IPS DF 4.7 (cell line): ENCODE data around the gene LRRC3C.
"Not testable (repeated sequence)": the region's sequence is repeated elsewhere in the genome, so short reads cannot be mapped to it uniquely, and the experiment has no call there.

Source experiments
- DNase-seq: peaks from one replicate; pipeline ENCODE4 v3.0.0-alpha.2; 2013; ENCODE audit warnings: low spot score; ENCODE audit errors: extremely low read depth

LRRC3C gene

DNA sequence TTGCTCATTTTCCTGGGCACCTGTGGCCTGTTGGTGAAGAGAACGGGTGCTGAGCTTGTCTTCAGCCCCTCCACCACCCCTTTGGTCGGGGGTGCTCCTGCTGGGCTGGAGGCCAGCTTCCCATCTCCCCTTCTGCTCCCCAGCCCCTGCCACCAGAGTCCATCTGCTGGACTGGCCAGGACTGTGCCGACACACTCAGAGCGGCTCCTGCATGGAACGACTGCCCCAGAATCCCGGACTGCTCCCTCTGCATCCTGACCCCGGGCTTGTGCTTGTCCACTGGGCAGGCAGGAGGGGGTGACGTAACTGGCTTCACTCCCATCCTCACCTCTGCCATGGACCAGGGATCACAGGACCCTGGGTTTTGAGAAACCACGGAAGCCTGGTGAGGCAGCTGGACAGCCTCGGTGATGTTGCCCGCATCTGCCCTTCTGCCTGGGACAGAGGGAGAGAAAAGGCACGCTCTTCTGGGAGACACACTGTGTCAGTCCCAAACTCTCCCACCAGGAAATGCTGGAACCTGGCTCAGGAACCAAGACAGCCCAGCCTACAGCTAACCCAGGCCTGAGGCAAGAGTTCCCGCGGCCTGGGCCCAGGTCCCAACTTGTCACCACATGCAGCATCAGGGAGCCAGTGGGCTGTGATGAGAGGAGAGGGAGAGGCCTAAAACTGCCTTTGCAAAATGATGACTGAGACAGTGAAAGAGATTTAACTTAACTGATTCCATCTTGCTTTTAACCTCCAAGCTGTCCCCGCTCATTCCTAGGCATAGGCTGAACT is 19.2 kb downstream of the LRRC3C start:
- DNase-seq, result no peak

- not testable (repeated sequence) for DNase-seq
These were observed 20.9 kb downstream of the LRRC3C start for GRCh38 chr17:39948489-39948828.

- no peak for DNase-seq
These were observed 21.5 kb downstream of the LRRC3C start for GRCh38 chr17:39949028-39949427.

- DNase-seq, result no peak
These were observed 23.4 kb downstream of the LRRC3C start for GRCh38 chr17:39950871-39951348.

DNA sequence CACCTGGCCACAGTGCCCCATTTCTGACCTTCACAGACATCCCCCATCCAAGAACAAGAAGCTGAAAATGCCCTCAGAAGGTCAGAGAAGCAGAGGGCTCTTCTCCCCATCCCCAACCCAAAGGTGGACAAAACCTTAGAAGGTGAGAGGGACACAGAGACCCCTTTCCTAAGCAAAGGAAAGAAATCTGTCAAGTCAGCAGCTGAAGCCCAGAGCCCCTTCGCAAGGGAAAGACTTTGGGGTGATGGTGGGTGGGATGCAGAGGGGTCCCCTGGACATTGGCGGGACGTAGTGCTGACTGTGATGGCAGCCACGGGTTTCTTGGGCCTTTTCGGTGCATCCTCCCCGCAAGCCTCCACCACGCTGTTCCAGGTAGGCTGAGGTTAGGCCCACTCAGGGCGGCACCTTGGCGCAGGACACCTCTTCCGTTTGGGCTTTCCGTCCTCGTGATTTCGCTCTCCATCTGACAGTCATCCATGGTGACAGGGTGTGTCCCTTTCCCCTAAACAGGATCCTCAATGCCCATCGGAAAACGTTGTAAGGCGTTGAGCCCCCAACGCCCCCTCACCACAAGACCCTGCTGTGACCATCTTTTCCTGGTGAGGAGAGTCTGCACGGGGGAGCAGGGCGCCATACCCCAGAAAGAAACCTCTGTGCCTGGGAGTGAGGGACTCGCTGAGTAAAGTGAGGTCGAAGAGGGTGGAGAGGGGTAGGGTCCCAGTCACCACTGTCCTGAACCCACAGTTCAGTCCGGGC is 24.6 kb downstream of the LRRC3C start:
- no peak for DNase-seq

DNA sequence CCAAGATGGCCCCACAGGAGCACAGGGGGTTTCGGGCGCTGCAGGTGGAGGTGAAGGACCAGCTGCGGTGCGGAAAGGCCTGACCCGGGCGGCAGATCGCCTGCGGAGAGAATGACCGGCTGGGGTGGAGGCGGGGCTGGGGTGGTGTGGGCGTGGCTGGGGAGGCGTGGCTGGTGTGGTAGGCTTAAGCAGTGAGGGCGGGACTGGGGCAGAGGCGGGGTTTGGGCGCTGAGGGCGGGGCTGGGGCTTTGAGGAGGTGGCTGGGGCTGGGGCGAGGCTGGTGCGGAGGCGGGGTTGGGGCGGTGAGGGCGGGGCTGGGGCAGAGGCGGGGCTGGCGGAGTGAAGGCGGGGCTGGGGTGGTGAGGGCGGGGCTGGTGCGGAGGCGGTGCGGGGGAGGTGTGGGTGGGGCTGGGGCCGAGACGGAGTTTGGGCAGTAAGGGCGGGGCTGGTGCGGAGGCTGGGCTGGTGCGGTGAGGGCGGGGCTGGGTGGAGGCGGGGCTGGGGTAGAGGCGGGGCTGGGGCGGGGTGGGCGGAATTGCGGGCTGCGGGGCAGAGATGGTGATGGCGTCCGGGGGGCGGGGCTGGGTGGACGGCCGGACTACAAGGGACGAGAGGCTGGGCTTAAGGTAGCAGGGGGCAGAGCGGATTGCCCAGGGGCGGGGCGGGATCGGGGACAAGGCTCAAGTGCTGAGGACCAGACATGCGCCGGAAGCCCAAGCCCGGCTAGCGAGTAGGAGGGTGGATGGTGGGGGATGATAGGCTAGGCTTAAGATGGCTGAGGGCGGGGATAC is 25.3 kb downstream of the LRRC3C start:
- peak; percentile 95 for DNase-seq

DNA sequence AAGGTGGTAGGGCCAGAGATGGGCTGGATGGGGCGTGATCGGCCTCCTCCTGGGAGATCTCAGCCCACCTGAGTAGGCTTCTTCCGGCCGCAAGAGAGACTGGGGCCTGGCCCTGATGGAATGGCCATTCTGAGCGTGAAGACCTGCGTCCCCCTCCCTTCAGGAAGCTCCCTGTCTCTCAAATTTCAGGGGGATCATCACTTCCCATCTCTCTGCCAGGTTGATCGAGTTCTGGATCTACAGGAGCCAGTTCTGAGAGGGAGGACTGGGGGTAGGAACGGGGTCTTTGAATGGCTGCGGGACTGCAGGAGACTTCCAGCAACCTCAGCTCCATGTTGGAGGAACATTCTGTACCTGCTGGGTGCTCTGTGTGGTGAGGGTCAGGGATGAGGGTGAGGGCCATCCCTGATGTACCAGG is 25.9 kb downstream of the LRRC3C start:
- no peak for DNase-seq

- DNase-seq, result no peak
These were observed 27.3 kb downstream of the LRRC3C start for GRCh38 chr17:39954876-39955275.

DNA sequence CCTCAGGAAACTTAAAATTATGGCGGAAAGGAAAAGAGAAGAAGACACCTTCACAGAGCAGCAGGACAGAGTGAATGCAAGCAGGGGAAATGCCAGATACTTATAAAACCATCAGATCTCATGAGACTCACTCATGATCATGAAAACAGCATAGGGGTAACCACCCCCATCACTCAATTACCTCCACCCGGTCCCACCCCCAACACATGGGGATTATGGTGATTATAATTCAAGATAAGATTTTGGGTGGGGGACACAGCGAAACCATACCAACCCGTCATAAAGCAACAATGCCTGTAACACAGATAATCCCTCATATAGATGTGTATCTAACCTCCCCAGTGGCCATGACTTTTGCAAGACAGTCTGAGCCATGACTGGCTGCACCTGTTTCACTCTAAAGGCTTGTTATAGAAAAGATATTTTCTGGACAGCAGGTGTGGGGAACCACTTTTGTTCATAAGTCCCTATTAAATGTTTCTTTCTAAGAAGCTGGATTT is 28.2 kb downstream of the LRRC3C start:
- no peak for DNase-seq

DNA sequence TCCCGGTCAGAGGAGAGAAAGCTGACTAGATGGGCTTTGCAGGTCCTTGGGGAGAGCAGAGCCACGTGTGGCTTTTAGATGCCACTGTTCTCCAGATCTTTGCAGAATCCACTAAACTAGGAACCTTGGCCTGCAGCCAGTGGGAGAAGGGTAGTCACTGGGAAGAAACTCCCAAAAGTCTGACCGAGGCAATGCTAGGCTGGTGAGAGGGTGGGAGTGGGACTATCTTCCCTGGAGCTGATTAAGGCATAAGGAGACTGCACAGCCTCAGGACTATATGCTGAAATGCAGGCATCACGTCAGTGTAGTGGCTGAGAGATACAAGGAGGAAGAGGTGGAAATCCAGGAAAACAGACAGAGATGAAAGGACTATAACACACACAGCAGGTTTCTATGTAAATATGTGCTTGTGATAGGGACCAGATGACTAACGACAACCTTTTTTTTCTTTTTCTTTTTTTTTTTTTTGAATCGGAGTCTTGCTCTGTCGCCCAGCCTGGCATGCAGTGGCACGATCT is 33.1 kb downstream of the LRRC3C start:
- no peak for DNase-seq

DNA sequence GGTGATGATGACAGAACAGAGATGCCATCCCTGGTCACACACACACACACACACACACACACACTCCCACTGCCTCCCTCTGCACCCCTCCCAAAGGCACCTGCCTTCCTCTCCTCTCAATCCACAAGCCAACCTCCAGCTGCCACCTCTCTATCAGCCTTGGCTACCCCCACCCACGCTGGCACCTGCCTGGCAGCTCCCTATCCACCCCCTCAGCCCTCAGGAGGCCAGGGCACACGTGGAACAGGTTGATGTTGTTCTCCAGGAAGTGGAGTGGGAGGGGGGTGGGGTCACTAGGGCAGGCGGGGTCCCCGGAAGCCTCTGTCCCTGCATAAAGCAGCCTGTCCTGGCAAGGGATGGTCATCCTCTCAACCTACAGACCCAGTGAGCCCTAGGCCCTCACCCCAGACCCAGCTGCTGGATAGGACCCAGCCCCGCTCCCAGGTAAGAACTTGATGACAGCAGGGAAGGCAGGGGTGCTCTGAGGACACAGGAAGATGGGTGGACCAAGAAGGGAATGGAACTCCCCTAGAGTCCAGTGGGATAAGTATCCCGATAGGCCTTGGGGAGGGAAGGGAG is 35.2 kb downstream of the LRRC3C start, which contains the start of gene GSDMA:
TSS of gene GSDMA (plus strand) at position 363 of the 579 bp plus-strand sequence. CDS start 2,684 bp downstream, outside the sequence.
- DNase-seq, result no peak

GRCh38 chr17:39963829-39964228 is 36.3 kb downstream of the LRRC3C start:
- DNase-seq, result no peak

GRCh38 chr17:39965017-39965699 is 37.6 kb downstream of the LRRC3C start:
- no peak for DNase-seq

DNA sequence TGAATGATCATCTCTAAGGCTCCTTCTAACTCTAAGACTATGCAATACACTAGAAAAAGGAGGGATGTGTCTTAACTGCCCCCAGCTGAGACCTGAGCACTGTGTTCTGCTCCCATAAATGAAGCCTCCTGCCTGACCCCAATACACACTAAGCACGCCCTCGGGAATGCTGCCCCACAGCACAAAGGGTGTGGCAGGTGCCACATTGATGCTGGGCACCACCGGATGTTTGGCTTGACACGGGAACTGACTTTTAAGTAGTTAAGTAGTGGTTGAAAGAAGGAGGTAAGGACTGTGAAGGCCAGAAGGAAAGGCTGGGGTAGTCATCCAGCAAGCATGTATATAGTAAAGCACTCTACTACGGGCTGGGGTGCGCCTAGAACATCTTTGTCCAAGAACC is 39.2 kb downstream of the LRRC3C start:
- DNase-seq, result no peak

DNA sequence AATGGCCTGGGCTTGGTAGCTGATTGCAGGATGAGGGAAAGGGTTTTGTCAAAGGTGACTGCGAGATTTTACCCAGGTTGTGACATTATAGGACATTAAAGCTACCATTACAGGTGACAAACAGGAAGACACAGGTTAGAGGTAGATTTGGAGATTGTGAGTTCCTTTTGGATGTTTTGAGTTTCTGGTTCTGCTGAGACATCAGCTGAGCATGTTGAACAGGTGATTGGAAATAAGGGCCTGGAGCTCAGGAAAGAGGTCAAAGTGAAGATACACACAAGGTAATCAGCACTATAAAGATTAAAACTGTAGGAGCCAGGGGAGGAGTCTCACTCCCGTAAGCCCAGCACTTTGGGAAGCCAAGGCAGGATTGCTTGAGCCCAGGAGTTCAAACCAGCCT is 41.2 kb downstream of the LRRC3C start:
- no peak for DNase-seq

GRCh38 chr17:39969375-39969774 is 41.8 kb downstream of the LRRC3C start:
- DNase-seq, result no peak

DNA sequence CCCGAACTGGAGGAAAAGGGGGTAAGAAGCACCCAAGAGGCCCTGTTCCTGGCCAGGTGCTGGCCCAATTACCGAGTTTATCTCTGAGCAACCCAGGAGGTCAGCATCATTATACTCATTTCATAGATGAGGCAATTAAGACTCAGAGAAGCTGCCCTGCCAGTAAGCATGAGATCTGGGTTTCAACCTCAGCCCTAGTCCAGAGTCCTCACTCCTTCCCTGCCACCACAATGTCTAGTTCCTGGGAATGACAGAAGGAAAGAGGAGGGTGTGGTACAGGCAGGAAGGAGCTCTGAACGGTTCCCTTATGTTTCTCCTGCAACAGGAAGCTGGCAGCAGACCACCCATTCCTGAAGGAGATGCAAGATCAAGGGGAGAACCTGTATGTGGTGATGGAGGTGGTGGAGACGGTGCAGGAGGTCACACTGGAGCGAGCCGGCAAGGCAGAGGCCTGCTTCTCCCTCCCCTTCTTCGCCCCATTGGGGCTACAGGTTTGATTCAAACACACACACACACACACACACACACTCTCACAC is 42.7 kb downstream of the LRRC3C start:
- DNase-seq, result no peak

DNA sequence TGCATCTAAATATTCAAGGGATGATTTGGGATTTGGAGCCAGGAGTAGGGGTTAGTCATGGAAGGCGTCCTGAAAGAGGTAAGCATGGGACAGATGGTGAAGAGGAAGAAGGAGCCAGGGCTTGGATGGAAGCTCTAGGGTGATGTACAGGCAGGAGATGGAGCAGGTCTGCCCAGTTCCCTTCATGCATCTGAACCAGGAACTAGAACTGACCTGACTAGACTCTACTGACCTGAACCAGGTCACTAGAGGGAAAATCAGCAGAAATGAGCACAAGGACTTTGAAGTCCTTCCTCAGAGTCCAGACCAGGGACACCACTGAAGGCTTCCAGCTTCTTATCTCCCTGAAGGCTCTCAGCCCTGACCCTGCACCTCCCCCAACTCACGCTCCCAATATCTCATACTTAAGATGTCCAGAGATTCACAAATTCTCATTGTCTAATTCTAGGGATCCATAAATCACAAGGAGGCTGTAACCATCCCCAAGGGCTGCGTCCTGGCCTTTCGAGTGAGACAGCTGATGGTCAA is 43.6 kb downstream of the LRRC3C start:
- no peak for DNase-seq

DNA sequence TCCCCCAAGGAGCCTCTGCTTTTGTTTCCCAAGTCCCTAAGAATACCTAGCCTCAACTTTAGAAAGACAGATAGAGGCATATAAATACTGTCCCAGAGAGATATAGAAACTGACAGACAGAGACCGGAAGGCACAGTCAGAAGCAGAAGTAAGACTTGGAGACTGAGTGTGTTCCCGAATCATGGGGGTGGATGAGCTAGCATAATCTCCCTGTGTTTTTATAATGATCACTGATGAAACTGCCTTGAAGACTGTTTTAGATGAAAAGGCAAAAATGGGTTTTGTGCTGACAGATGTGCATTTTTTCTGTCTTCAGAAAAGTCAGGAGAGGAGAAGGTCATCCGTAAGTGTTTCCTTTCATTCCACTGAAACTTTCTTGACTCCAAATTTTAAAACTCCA is 44.7 kb downstream of the LRRC3C start:
- no peak for DNase-seq

GRCh38 chr17:39973496-39973895 is 46.0 kb downstream of the LRRC3C start:
- DNase-seq, result no peak
